Gastroesophageal sphincter (tissue), 3 donors: Measurements from ENCODE around the gene IFNL1.

ENCODE experiments used
- EP300 ChIP-seq: sonication (generic); formaldehyde crosslinking; IDR thresholded peaks from one replicate; pipeline ENCODE4 v1.6.1; 2017; ENCODE audit warnings: antibody characterized with exemption, mild to moderate bottlenecking
- POLR2A ChIP-seq, 2 donors: fragments of 450-650 bp; IDR thresholded peaks; one replicate each; pipeline ENCODE4 v1.6.1; 2017; ENCODE audit warnings: antibody characterized with exemption in 2 of 2, mild to moderate bottlenecking in 2 of 2, moderate library complexity in 1 of 2
- POLR2AphosphoS5 ChIP-seq: sonication (generic); formaldehyde crosslinking; IDR thresholded peaks from one replicate; pipeline ENCODE4 v1.6.1; 2017; ENCODE audit warnings: antibody characterized with exemption
- TF ChIP-seq, protein P1 (sequence below), 4 experiments: fragments of 200-600 bp in 2 of 4; fragments of 450-650 bp in 2 of 4; sonication (generic) in 1 of 4; IDR thresholded peaks; one replicate each; pipeline ENCODE4 v1.5.1; 2017 to 2019; ENCODE audit warnings: antibody characterized with exemption in 4 of 4, mild to moderate bottlenecking in 2 of 4, moderate library complexity in 2 of 4

DNA sequence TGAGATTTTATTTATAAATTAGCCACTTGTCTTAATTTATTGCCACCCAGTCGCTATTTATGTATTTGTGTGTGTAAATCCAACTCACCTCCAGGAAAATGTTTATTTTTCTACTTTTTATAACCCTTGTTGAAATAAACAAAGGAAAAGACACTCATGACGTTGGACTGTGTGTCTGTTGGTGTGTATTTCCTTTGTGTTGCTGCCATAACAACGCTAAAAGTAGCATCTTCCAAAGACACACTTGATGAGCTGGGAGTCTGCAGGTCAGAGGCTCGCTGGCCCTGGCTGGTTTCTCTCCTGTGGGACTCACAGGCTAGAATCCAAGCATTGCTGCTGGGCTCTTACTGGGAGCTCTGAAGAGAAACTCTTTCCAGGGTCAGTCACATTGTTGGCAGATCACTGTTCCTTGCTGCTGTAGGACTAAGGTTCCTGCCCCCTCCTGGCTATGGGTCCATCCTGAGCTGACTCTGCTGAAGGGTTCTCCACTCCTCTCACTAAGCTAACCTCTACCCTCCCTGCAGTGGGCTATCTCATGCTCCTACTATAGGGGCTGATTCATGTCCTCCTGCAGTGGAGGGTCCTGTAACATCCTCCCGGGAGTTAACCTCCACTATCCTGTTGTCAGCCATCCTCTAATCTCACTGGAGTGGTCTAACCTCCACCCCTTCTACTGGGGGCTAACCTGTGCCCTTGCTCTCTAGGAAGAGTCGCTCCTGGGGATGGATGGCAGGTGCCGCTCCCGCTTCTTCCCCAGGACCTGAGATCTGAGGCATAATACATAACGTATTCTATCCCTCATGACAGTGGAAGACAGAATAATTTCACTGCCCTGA, 26.0 kb upstream of the IFNL1 start:
- TF ChIP-seq, protein P1, sequence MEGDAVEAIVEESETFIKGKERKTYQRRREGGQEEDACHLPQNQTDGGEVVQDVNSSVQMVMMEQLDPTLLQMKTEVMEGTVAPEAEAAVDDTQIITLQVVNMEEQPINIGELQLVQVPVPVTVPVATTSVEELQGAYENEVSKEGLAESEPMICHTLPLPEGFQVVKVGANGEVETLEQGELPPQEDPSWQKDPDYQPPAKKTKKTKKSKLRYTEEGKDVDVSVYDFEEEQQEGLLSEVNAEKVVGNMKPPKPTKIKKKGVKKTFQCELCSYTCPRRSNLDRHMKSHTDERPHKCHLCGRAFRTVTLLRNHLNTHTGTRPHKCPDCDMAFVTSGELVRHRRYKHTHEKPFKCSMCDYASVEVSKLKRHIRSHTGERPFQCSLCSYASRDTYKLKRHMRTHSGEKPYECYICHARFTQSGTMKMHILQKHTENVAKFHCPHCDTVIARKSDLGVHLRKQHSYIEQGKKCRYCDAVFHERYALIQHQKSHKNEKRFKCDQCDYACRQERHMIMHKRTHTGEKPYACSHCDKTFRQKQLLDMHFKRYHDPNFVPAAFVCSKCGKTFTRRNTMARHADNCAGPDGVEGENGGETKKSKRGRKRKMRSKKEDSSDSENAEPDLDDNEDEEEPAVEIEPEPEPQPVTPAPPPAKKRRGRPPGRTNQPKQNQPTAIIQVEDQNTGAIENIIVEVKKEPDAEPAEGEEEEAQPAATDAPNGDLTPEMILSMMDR (IDR thresholded peaks at IDR 0.05), result no peak
- TF ChIP-seq POLR2A (IDR thresholded peaks at IDR 0.05) (no peak), POLR2AphosphoS5 (no peak), EP300 (no peak)
